NCI-H2196 (cell line): ENCODE data around the gene ANTXR2.

ENCODE experiments used
- DNase-seq: peaks from one replicate; lab custom pipeline; 2025; ENCODE audit not compliant: unreplicated experiment; lab: John Stamatoyannopoulos, UW

ANTXR2 gene

DNA sequence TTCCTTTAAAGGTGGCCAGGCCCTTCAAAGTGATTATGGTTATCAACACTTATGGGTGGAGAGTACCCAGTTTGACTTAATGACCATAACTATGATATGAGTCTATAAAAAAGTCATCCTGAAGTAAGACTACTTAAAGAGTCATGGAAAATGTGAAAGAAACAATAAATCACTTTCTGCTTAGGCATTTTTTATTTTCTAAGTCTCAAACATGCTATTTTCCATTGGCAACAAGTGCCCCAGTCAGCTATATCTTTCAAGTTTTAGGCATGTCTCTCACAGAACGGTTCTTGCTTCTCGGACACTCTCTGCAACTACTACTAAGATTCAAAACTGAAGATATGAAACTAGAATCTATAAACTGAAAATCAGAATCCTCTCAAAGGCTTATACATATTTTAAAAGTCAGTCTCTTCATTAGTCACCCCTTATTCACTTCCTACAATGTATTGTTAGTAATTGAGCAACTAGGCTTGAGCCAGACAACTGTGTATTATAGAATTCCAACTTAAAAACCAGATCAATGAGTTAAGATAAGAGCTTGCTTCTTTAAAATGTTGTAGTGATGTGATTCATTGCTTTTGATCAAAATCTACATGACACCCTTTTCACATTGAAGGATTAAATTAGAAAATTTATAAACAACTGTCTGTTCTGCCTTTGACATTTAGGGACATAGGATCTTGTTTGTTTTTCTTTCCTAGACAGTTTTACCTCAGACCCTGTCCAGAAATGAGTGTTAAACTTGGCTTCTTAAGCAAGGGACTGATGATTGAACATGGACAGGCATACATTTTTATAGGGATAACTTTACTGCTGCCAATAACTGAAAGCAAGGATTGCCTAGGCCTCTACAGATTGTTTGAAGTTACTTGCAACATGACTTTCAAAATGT is 2.9 kb downstream of the ANTXR2 start:
- no peak for DNase-seq

DNA sequence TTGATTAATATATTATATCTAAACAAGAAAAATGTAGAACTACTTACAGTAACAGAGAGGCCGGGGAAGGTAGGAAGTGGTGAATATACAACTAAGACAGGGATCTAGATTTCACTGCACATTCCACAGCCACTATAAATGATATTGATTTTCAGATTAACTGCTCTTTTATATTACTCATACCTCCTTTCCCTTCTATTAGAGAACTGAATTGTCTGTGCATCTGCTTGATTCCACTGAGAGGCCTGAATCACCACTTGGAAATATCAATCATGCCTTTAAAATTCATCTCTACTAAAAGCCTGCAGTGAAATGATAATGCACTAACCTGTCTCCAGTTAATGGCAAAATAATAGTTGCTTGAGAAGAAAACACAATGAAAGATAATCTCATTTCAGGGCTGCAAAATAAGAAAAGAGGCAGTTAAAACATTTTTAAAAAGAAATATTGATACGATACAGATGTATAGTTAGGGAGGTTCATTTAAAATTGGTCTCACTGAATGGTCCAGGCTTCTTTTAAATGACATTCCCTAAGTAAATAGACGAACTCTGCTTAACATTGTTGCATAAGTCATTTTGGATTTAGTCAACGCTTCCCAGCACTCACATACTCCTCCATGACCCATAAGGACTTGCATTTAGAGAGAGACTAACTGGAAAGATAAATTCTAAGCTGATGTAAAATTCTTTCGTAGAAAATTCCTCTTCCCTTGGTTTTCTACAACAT is 3.8 kb downstream of the ANTXR2 start:
- no peak for DNase-seq

- DNase-seq: no peak
Measured at GRCh38 chr4:80065601-80066000, 7.4 kb downstream of the ANTXR2 start.

- no peak for DNase-seq
Measured at GRCh38 chr4:80062527-80062926, 10.5 kb downstream of the ANTXR2 start.

GRCh38 chr4:80060804-80061203 is 12.2 kb downstream of the ANTXR2 start:
- no peak for DNase-seq

GRCh38 chr4:80058740-80059139 is 14.3 kb downstream of the ANTXR2 start:
- DNase-seq: no peak

GRCh38 chr4:80054375-80054774 is 18.7 kb downstream of the ANTXR2 start:
- no peak for DNase-seq

DNA sequence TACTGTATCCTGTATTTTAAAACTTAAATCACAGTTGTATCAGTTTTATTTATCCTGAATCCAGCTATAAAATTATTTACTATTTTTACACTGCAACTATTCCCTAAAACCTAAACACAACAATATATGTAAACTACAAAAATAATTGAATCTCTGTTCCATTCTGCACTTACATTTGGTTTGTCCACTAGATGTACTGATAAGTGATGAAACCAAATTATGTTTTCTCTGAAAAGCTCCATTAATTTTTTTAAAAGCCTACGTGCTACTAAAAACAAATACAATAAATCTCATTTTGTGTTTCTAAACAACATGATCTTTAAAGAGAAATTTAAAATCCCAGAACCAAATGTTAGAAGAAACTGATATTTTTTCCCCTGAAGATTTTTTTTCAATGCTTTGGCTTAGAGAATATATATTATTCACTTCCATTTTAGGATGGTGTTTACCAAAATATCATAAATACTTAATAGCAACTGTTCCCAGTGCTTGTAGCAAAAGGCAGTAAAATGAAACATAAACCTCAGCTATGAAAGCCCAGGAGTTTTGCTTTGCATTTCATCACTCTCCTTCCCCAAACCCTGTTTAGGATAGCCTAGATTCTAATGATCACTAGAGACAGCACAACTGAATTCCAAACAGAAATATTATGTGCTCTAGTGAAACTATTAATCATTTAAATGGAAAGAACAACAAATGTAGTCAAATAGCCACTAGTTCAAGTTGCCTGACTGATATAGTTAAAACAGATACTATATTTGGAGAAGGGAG is 19.7 kb downstream of the ANTXR2 start:
- DNase-seq: no peak

DNA sequence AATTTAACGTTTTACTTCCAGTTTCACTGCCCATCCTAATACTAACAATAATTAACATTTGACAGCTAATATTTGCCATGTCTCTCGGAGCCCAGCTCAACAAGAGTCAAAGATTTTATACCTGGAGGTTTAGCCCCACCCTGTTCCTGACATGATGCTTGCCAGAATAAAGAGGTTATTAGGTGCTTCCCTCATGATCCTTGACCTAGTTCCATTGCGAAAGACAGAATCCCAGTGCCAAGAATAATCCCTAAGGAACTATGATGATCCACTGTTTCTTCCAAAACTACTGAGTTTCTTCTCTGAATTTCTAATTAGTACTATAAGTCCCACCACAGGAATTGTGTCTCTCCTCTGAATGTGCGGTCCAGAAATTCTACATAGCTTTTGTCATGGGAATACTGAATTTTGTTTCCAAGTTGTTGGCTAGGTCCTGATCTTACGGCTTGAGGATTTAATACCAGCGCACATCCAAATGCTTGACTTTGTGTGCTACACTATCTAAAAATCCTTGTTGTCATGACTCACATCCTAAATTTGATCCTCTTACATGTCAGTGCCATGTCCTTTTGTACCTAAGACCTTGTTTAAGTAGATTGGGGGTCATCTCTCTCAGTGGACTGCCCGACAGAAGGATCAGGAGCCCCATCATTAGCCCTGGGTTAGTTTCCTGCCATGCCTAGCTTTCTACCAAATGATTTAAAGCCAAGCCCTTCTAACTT is 23.1 kb downstream of the ANTXR2 start:
- DNase-seq: no peak

GRCh38 chr4:80049402-80049801 is 23.6 kb downstream of the ANTXR2 start:
- DNase-seq: no peak

DNA sequence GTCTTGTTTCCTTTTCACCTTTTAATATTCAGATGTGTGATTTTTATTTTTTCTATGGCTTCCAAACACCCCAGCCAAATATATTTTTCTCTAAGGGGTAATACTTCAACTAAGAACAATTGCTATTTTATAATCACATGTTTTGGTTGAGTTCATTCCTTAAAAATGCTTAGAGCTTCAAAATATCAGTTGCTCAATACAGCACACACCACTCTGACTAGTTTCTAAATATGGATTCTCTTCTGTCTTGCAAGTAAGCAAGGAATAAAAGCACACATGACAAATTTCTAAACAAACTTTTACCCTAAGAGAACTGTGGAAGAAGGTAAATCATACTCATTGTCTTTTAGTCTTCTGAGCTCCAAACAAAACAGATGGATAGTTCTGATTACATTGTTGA is 27.2 kb downstream of the ANTXR2 start:
- no peak for DNase-seq

DNA sequence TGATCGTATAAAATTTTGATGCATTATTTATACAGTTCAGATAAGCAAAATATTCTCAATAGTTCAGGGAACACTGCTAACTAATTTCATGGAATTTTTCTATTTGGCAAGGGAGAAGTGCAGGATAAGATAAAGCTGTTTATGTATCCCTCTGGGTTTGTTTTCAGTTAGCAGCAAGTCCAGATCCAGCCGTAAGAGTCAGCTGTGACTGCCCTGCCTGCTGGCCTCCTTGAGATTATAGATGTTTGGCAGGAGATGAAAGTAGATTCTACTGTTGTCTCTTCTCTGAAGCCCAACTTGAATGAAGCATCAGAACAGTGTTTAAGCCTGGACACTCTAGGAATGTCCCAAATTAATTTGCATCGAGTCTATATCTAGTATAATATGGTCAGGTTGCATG is 29.5 kb downstream of the ANTXR2 start:
- no peak for DNase-seq

DNA sequence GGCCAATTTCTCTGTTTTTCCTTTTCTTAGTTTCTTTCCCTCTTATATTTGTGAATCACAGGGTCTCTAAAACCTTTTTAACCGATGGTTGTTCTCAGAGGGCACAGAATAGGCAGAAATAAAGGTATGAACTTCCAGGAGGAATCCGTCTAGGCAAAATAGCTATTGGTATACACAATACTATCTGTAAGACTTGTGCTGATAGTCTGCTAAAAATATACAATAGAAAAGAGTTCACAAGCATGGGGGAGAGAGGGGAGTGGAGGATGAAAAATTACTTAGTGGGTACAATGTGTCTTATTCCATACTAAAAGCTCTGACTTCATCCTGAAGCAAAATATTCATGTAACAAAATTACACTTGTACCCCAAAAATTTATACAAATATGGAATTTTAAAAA is 30.2 kb downstream of the ANTXR2 start:
- DNase-seq: no peak

DNA sequence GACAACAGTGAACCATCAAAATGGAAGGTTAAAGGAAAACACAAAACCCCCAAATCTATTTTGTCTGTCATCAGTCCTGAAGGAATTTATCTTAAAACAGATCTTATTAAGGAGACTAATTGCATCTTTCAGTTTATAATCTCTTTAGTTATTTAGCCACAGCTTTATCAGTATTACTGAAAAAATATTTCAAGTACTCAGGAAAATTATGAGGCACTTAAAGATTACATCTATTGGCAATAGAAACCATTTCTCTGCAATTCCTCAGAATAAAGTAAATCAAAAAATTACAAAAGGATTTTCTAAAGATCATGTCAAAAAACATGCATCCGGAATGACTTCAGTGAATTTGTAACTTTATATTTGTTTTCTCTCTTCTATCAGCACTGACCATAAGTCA is 35.2 kb downstream of the ANTXR2 start:
- no peak for DNase-seq

DNA sequence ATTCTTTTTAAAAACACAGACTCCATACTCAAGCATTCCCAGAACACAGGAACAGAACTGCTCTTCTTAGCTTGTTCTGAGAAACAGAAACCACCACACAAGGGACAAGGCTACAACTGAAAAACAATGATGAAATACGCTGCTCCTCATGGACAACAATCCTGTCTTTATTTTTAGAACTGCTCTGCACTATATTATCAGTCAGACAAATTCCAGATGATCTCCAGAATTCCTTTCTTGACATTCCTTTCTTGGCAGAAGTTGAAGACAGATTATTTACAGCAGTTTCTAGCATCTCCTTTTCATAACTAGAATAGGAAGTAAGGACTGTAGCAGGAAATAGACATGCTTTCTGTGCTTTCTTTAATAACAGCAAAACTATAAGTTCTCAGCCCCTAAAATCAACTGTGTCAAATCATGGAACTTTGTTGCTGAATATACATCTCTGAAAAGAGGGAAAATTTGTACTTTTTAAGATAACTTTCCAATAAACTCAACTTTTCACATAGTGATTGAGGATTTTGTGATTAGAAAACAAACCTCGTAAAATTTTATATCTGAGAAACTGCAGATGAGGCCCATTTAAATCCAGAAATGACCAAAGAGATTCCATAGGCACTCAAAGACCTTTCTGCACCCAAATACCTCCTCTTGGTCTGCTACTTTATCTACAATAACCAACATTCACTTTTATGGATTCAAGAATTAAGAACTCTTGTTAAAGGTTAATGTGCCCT is 35.9 kb downstream of the ANTXR2 start:
- no peak for DNase-seq

GRCh38 chr4:80036306-80036705 is 36.7 kb downstream of the ANTXR2 start:
- no peak for DNase-seq

DNA sequence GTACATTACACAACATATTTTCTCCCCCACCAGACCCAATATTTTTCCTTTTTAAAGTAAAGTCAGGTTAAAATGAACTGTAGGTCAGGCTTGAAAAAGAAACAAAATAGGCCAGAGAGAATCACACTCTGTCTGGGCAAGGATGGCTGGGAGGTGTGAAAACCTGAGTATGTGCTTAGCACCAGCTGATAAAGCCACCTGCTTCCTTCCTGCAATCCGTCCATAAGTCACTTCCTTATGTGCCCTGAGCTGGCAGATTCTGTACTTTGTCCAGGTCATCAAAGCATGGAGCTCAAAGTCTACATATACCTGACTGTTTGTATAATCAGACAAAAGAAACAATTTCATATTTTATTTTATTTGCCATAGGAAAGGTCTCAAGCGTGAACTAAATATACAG is 37.7 kb downstream of the ANTXR2 start:
- no peak for DNase-seq

- no peak for DNase-seq
Measured at GRCh38 chr4:80033581-80033980, 39.4 kb downstream of the ANTXR2 start.

GRCh38 chr4:80029364-80029763 is 43.7 kb downstream of the ANTXR2 start:
- DNase-seq: no peak

DNA sequence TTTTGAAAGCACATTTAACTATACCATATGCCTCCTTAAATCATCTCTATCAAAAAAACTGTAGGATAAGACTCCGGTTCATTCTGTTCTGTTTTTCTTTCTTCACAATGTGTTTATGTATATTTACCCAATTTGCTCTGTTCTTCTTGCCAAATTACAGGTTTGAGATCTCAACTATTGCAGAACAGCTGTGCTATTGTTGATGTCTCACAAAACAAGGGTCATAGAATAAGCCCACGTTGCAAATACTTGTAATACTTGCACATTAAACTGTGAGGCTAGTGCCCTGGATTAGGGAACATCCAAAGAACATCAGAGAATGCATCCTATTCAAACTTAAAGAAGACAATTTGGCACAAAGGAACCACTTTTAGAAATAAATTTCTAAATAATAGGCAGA is 45.4 kb downstream of the ANTXR2 start:
- no peak for DNase-seq
